ENCODE results near the gene EMC9.

The EMC9 gene

DNA sequence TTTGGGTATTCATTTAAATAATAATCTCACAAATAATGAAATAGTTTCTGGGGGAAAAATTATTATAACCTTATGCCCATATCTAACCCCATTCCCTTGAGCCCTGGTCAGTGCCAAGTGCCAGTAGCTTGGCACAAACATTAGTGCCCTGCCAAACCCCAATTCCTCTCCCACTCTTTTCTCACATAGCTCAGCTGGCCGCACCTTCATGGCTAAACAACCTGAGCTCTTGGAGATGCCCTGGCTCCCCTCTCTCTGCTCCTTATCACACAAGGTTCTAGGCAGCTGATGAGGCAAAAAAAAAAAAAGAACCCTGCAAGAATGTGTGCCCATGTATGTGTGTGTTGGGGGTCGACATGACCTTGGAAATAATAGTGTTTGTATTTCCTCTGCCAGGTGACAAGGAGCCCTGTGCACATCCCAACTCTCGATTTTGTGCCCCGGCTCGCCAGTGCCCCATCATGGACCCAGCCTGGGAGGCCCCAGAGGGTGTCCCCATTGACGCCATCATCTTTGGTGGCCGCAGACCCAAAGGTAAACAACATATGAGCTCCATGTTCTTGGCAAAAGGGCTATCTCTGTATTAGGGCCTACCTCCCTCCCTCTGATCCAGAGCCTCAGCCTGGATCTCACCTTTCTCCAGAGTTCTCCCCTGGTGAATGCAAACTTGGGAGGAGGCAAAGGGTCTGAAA is 38.9 kb downstream of the EMC9 start:
- DNase-seq: no peak

DNA sequence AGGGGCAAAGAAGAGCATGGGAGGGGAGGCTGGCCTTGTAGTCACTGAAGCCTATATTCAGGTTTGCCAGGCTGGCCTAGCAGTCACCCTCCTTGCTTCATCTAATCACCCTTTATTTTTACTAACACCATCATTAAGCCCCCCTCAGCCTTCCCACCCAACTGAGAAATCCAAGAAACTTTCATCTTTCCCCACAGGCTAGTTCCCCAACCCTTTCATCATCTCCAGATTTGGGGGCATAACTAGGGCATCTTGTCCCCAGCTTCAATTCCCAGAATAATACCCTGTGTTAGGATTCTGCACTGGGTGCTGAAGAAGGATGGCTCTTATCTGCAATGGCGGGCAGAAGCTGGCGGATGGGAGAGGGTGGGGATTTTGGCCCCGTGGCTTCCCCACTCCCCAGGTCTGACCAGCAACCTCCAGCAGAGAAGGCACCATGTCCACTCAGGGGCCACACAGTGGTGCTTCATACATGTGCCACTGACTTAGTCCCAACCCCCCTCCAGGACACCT is 40.4 kb downstream of the EMC9 start:
- DNase-seq: no peak

DNA sequence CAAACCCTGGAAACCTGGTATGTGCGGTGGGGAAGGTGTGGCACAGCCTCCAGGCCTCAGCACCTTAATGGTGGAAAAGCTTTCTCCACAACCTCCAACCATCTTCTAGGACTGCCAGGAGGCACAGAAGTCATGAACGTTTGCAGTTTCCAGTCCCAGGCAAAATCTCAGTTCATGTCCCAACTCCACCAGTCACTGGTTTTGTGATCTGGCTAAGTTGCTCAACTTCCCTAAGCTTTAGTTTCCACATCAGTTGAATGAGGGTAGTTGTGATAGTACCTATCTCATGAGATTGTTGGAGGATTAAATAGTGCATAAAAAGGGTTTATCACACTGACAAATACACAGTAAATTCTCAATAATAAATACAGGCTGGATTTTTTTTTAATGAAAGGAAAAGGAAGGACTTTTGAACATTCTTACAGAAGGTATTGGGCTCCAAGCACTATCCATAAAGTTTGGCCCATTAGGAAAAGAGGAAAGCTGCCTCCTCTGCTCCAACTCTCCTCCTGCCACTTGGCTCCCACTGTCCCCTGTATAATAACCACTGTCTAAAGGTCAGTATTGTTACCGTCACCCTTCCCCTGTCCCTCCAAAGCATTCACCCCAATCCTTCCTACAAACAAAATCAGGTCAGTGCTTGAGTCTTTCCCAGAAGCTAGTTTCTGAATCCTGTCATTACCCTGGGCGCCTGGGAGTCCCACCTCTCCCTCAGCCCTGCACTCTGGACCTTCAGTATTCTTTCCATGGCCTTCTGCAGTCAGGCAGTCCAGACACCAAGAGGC is 41.0 kb downstream of the EMC9 start:
- DNase-seq: no peak

DNA sequence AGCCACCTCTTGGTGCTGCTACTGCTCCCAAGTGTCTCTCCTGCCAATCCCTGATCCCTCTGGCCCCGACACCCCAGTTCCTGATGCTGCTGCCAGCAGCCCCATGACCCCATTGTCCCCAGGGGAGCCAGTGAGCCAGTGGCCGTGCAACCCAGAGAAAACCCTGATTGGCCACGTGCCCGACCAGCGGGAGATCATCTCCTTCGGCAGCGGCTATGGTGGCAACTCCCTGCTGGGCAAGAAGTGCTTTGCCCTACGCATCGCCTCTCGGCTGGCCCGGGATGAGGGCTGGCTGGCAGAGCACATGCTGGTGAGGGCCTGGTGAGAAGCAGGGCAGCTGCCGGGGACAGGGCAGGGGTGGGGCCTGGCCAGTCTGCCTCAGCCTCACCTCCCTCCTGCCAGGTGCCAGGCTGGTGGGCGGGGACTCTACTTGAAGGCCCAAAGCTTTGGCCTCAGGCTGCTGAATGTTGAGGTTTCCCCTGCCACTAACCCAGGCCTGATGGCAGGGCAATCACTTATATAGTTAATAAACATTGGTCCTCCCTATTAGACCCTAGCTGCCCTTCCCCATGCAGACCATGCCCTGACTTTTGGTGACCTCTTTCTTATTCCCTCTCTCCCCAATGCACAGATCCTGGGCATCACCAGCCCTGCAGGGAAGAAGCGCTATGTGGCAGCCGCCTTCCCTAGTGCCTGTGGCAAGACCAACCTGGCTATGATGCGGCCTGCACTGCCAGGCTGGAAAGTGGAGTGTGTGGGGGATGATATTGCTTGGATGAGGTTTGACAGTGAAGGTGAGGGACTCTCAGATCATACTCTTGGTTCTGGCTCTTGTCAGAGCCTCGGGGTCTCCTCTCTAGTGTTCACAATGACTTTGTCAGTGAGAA is 42.2 kb downstream of the EMC9 start:
- peak; percentile 37 for DNase-seq

DNA sequence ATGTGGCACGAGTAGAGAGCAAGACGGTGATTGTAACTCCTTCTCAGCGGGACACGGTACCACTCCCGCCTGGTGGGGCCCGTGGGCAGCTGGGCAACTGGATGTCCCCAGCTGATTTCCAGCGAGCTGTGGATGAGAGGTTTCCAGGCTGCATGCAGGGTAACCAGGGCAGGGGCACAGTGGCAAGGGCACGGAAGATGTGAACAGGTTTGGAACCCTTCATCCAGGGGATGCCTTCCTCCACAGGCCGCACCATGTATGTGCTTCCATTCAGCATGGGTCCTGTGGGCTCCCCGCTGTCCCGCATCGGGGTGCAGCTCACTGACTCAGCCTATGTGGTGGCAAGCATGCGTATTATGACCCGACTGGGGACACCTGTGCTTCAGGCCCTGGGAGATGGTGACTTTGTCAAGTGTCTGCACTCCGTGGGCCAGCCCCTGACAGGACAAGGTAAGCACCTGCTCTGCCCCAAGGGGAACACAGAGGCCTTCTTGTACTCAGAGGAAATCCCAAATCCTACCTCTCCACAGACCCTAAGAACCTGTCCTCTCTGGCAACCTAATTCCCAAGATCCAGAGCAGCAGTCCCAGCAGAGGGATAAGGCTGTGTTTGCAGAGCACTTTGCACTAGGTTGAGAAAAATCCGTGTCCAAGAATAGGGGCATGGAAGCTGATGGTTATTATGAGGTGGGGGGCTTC is 43.0 kb downstream of the EMC9 start:
- DNase-seq: no peak

DNA sequence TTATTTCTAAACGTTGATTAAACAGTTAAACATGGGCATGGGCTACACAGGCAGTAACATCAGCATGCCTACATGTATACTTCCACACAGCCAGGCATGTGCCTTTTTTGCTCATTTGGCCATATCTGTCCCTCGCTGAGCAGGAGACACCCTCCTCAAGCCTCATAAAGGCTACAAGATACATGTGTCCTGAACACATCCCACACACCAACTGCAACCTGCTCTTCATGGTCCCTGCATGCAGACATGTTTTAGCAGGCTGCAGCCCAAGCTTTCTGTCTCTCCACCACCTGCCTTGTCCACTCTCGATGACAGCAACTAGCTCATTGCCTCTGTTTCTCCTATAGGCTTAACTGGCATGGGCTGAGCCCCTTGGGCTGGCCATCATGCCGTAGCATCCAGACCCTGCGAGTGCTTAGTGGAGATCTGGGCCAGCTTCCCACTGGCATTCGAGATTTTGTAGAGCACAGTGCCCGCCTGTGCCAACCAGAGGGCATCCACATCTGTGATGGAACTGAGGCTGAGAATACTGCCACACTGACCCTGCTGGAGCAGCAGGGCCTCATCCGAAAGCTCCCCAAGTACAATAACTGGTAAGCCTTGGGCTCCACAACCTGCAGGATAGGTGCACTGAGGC is 44.7 kb downstream of the EMC9 start:
- no peak for DNase-seq

DNA sequence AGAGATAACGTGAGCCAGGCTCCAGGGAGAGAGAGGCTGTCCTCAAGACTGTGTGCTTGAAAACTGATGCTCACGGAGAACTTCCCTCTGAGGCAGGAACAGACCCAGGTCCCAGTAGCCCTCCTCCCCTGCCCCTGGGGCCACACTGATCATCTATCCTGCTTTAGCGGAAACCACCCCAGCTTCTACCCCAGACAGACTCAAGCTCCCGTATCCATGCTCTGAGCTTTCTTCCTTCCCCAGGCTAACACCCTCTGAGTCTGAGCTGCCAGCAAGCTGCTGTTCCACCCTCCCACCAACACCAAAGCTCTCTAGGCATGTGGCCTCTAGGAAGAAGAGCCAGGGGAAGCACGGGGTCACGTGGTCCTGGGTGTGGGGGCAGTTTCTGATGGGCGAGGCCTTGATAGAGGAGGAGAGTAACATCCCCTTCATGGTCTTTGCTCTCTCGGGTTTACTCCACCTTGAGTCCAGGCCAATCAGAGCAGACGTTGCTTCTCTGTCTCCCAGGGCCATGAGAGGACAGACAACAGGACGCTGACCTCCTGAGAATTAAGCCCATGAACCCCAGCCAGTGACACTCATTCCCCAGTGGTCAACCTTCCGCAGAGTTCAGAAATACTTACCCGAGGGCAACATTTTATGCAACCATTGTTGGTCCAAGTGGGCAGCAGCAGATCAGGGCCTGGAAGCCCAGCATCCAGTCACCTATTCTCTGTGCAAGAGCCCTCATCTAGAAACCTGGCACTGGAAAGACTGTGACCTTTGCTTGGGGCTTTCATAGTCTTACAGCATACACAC is 45.9 kb downstream of the EMC9 start:
- no peak for DNase-seq

DNA sequence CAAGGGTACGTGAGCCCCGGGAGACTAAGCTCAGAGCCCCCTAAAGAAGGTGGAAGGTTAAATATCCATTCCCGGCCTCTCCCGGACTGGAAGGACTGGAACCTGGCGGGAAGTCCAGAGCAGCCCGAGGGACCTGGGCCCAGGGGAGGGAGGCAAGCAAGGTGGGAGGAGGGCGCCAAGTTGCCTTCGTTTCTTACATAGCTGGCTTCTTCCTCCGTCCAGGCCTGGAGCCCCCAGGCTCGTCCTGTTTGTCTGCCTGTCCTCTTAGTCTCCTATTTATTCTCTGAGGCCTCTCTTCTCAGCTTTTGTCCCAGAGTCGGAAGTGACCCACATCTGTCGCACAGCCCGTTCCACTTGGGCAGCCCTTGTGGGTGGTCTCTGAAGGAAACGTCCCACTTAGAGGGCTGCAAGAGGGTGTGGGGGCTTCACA is 46.5 kb downstream of the EMC9 start:
- DNase-seq: no peak

DNA sequence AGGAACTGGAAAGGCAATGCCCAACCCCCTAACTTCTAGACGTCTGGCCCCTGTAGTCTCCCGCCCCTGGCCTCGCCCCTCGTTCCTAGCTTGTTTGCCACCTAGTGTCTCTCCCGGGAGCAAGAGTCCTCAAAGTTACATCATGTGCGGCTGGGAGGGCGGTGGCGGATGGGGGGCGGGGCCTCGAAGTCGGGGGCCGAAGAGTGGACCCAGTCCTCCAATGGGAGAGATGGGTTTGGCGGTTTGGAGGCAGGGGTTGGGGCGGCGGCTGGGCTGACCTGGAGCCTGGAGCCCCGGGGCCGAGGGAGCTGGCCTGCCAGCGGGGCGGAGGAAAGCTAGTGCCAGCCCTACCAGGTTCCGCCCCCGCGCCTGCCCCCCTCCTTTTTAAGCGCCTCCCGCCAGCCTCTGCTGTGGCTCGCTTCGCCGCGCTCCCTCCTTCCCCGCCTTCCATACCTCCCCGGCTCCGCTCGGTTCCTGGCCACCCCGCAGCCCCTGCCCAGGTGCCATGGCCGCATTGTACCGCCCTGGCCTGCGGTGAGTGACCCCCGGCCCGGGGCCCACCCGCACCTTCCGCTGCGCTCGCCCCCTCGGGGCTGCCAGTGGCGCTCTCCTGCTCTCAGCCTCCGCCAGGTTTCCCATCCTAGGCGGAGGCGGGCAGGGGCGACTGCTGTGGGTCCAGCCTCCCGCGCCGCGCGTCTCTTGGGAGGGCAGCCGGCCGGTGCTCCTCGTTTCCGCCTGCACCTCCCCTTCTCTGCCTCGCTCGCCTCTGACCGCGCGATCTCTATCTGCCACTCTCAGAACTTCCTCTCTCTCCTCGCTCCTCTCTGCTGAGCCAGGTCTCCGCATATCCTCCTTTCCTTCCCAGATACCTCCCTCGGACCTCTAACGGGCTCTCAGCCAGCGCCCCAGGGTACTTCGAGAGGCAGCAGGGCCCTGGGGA is 47.2 kb downstream of the EMC9 start, which contains the start of gene PCK2:
Gene PCK2 (plus strand): TSS at position 411 of the 940 bp plus-strand sequence. CDS start 95 bp downstream, at position 506.
- DNase-seq: peak; percentile 74

DNA sequence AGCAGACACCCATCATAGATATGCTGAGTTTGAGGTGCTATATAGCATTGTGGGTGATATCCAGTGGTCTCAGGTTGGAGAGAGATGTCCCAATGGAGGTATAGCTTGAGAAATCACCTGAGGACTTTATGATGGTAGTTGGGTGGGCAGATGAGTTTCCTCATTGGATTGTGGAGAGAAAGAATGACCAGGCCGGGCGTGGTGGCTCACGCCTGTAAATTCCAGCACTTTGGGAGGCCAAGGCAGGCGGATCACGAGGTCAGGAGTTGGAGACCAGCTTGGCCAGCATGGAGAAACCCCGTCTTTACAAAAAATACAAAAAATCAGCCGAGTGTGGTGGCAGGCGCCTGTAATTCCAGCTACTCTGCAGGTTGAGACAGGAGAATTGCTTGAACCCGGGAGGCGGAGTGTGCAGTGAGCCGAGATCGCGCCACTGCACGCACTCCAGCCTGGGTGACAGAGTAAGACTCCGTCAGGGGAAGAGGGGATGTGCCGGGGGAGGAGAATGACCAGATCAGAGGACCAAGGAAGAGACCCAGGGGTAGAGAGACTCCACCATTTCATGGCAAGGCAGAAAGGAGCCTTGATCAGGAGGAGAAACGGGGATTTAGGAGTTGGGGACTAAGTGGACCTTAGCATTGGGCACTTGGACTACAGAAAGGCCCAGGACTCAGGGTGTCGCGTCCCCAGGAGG is 48.0 kb downstream of the EMC9 start:
- no peak for DNase-seq

DNA sequence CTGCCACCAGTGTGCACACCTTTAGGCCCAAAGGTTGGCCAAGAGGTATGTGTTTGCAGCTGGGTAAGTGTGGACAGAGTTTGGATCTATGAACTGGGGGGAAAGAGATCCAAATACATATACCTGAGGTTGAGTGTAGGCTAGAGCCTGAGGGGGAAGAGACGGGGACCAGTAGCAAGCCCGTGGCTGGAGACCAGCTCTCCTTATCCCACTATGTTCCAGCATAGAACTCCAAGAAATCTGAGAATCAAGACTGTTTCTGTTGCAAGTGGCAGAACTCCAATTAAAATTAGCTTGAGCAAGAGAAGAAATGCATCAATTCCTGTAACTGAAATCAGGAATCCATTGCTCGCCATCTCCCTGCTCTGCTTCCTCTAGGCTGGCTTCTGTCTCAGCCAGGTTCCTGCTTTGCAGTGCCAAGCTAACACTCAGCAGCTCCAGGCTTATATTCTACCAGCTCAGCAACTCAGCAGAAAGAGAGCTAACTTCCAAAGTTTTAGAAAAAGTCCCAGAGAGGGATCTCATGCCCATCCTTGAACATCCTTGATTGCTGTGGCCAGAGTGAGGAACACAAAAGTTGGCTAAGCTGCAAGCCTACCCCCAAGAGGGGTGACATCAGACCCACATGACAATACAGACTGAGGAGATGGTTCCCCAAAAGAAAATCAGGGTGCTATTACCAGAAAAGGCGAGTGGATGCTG is 48.7 kb downstream of the EMC9 start:
- no peak for DNase-seq

DNA sequence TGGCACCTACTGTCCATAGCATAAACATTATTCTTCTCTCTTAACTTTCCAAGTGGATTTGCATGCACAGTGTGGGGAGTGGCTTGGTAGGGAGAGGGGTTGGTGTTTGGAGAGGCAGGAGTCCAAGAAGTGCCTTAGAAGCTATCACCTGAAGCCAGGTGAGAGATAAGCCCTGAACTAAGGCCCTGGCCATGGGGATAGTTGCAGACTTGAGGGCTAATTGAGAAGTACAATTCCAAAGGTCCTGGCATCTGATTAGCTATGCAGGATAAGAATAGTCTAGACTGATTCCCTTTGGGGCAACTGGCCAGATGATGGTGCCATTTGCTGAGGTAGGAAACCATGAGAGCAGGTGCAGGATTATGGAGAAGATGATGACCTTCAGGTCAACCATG is 49.3 kb downstream of the EMC9 start:
- DNase-seq: no peak

DNA sequence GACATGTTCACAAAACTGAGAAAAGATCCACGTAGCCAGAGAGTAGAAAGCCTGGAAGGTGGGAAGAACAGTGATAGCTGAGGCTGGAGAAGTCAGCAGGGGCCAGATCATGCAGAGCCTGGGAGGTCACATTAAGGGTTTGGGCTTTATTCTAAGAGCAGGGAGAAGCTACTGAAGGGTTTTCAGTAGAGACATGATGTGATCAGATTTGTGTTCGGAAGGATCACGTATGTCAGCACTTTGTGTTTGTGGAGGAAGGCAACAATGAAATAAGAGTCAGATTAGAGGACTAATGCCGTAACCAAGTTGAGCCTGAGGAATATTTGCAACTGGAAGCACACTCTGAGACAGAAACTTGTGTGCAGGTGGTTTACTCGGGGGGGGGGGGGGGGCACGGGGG is 51.5 kb downstream of the EMC9 start:
- no peak for DNase-seq

Measured in COR-L47 (cell line).